Tibial nerve (tissue), 4 donors: ENCODE data around the gene PCGF6. TPM values are rescaled to one million over a fixed set of nuclear protein-coding genes. Genes with fewer than 3 reads are reported as not detected.

ENCODE experiments used
- DNase-seq, 2 donors: peaks; one replicate each; pipeline ENCODE4 v3.0.0-alpha.2; 2019; ENCODE audit warnings: low spot score in 2 of 2
- H3K27ac ChIP-seq, 4 donors: fragments of 200-600 bp; sonication (generic) in 3 of 4; one replicate each; pipeline ENCODE4 v1.5.1; 2017 to 2019; ENCODE audit warnings: mild to moderate bottlenecking in 1 of 4
- H3K27me3 ChIP-seq, 2 donors: fragments of 200-600 bp; sonication (generic) in 1 of 2; one replicate each; pipeline versions ENCODE4 v1.5.1 to v1.6.0; 2017 to 2019
- H3K36me3 ChIP-seq, 3 donors: fragments of 200-600 bp; sonication (generic); one replicate each; pipeline ENCODE4 v1.5.1; 2018 to 2019
- H3K4me1 ChIP-seq, 4 donors: fragments of 200-600 bp; sonication (generic) in 3 of 4; one replicate each; pipeline ENCODE4 v1.5.1; 2017 to 2019
- H3K4me3 ChIP-seq, 4 donors: fragments of 200-600 bp; sonication (generic) in 3 of 4; one replicate each; pipeline ENCODE4 v1.5.1; 2017 to 2019; ENCODE audit warnings: mild to moderate bottlenecking in 1 of 4, moderate library complexity in 1 of 4
- H3K9me3 ChIP-seq, 4 donors: fragments of 200-600 bp; sonication (generic) in 3 of 4; one replicate each; pipeline ENCODE4 v1.5.1; 2017 to 2019
- EP300 ChIP-seq, 2 donors: sonication (generic); formaldehyde crosslinking; IDR thresholded peaks; one replicate each; pipeline ENCODE4 v1.6.1; 2017; ENCODE audit warnings: antibody characterized with exemption in 2 of 2, mild to moderate bottlenecking in 1 of 2
- POLR2A ChIP-seq, 2 donors: fragments of 450-650 bp; IDR thresholded peaks; one replicate each; pipeline ENCODE4 v1.6.1; 2017; ENCODE audit warnings: antibody characterized with exemption in 2 of 2, mild to moderate bottlenecking in 2 of 2, moderate library complexity in 2 of 2
- WGBS, 2 donors: methylation state at CpG; one replicate each; pipeline ENCODE4 v1.1.5; 2018; 5-methylcytosine and 5-hydroxymethylcytosine counted together
- small RNA-seq: library from RNA; depleted of rRNA; stranded (forward); fragments of <200 nt; gene quantifications from one replicate; pipeline ENCODE3, GENCODE V24; 2016
- total RNA-seq, 4 donors: library from RNA; depleted of rRNA; stranded (reverse); fragments of >200 nt; gene quantifications; one replicate each; pipeline ENCODE4 v1.1.0, GENCODE V29; 2016
- TF ChIP-seq, protein P1 (sequence below), 5 experiments: fragments of 200-600 bp in 3 of 5; fragments of 450-650 bp in 2 of 5; sonication (generic) in 3 of 5; IDR thresholded peaks; one replicate each; pipeline ENCODE4 v1.5.1; 2016 to 2019; ENCODE audit warnings: antibody characterized with exemption in 5 of 5, mild to moderate bottlenecking in 3 of 5, moderate library complexity in 2 of 5

Gene PCGF6
- total RNA-seq, 4 donors from 2014 or later: 22.1 to 35.4 (median 25.4) TPM

DNA sequence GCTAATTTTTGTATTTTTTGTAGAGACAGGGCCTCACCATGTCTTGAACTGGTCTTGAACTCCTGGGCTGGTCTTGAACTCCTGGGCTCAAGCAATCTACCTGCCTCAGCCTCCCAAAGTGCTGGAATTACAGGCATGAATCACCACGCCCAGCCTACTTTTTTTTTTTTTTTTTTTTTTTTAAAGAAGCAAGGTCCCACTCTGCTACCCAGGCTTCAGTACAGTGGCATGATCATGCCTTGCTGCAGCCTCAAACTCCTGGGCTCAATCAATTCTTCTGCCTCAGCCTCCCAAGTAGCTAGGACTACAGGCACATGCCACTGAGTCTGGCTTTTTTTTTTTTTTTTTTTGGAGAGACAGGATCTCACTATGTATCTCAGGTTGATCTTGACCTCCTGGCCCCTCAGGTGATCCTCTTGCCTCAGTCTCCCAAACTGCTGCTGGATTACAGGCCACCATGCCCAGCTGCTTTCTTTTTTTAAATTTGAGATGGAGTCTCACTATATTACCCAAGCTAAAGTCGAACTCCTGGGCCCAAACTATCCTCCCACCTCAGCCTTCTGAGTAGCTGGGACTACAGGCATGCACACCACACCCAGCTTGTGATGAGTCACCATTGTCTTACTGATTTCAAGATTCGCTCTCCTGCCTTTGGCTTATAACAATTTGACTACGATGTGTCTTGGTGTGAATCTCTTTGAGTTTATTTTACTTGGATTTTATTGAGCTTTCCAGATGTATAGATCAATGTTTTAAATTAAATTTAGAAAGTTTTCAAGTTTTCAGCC, 96.2 kb downstream of the PCGF6 start:
- Histone ChIP-seq H3K27me3 (no peaks in the 10 kb centered on the region), H3K36me3 (no peaks in the 10 kb centered on the region), H3K27ac (no peak overlapping the region), H3K9me3 (peaks cover 0 to 8% (median 0%) of the 10 kb centered on the region in 4 donors), H3K4me1 (no peaks in the 10 kb centered on the region), H3K4me3 (no peak overlapping the region)
- no peak for DNase-seq
- TF ChIP-seq, protein P1, sequence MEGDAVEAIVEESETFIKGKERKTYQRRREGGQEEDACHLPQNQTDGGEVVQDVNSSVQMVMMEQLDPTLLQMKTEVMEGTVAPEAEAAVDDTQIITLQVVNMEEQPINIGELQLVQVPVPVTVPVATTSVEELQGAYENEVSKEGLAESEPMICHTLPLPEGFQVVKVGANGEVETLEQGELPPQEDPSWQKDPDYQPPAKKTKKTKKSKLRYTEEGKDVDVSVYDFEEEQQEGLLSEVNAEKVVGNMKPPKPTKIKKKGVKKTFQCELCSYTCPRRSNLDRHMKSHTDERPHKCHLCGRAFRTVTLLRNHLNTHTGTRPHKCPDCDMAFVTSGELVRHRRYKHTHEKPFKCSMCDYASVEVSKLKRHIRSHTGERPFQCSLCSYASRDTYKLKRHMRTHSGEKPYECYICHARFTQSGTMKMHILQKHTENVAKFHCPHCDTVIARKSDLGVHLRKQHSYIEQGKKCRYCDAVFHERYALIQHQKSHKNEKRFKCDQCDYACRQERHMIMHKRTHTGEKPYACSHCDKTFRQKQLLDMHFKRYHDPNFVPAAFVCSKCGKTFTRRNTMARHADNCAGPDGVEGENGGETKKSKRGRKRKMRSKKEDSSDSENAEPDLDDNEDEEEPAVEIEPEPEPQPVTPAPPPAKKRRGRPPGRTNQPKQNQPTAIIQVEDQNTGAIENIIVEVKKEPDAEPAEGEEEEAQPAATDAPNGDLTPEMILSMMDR (IDR thresholded peaks at IDR 0.05): no peak
- TF ChIP-seq EP300 (IDR thresholded peaks at IDR 0.05) (no peak), POLR2A (IDR thresholded peaks at IDR 0.05) (no peak)
- 61 to 74% methylated on average over 4 of the region's 4 CpGs for WGBS, 2 donors

DNA sequence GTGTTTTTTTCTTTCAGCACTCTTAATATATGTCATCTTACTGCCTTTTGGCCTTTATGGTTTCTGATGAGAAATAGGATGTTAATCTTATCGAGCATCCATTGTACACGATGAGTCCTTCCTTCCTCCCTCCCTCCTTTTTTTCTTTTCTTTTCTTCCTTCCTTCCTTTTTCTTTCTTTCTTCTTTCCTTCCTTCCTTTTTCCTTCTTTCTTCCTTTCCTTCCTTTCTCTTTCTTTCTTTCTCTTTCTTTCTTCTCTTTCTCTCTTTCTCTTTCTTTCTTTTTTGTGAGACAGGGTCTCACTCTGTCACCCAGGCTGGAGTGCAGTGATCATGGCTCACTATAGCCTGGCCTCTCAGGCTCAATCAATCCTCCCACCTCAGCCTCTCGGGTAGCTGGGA, 96.8 kb downstream of the PCGF6 start:
- Histone ChIP-seq H3K4me1 (no peaks in the 10 kb centered on the region), H3K27me3 (no peaks in the 10 kb centered on the region), H3K36me3 (no peaks in the 10 kb centered on the region), H3K9me3 (peaks cover 0 to 2% (median 0%) of the 10 kb centered on the region in 4 donors), H3K4me3 (no peak overlapping the region), H3K27ac (no peak overlapping the region)
- TF ChIP-seq EP300 (IDR thresholded peaks at IDR 0.05) (no peak), POLR2A (IDR thresholded peaks at IDR 0.05) (no peak)
- TF ChIP-seq, protein P1 (IDR thresholded peaks at IDR 0.05): no peak
- DNase-seq: no peak
- WGBS, 2 donors: 77 to 80% methylated on average over 3 of the region's 3 CpGs

Small RNA genes lying within 50 kb of the gene (small RNA-seq; reads per million reads assigned to genes)
- gene RNU11-3P: not detected

Other genes starting within 250 kb of the PCGF6 start
- gene NT5C2, start 157.9 kb downstream of the PCGF6 start, total RNA-seq: 10 to 100 TPM; 52.2 to 82.8 (median 72.4) TPM
- gene RPEL1, start 105.3 kb downstream of the PCGF6 start, total RNA-seq: not detected
- gene INA, start 74.0 kb downstream of the PCGF6 start, total RNA-seq: not detected
- gene TAF5, start 16.8 kb upstream of the PCGF6 start, total RNA-seq: 1 to 10 TPM; 3.9 to 9.4 (median 7.0) TPM
- 100 to 1,000 TPM; 139 to 343 (median 202) TPM for gene ATP5MK, start 45.3 kb upstream of the PCGF6 start, total RNA-seq
- gene PDCD11, start 45.5 kb upstream of the PCGF6 start, total RNA-seq: 10 to 100 TPM; 15.3 to 23.7 (median 17.5) TPM
- gene CALHM2, start 101.2 kb upstream of the PCGF6 start, total RNA-seq: 100 to 1,000 TPM in 1 of 4 donors, 10 to 100 TPM in 3; 61.4 to 119 (median 65.6) TPM
- gene CALHM1, start 107.8 kb upstream of the PCGF6 start, total RNA-seq: not detected
- not detected for gene CALHM3, start 128.1 kb upstream of the PCGF6 start, total RNA-seq
- under 1 TPM in 2 of 4 donors, not detected in 2; 0.39 to 0.60 TPM for gene NEURL1, start 142.6 kb upstream of the PCGF6 start, total RNA-seq